ENCODE results near the gene MRPL40. TPM values are rescaled to one million over a fixed set of nuclear protein-coding genes. Genes with fewer than 3 reads are reported as not detected.
"Not testable (repeated sequence)": the region's sequence is repeated elsewhere in the genome, so short reads cannot be mapped to it uniquely, and the experiment has no call there.

The MRPL40 gene
- total and polyA plus RNA-seq, 2 donors (not counting 1 experiment from before 2014, with no cell fraction given) = 44.4 to 44.8 TPM

GRCh38 chr22:19440411-19441195, 8.3 kb downstream of the MRPL40 start:
- TF ChIP-seq EZH2 (IDR thresholded peaks at IDR 0.05; ENCODE audit: low read length, missing control alignments) = no peak
- TF ChIP-seq CTCF (conservative IDR thresholded peaks at IDR 0.05 in 1 of 2, IDR thresholded peaks at IDR 0.05 in 1 of 2; ENCODE audit: low read depth in 1 of 2, low read length in 2 of 2) = no peak
- Histone ChIP-seq H3K4me1 (ENCODE audit: control insufficient read depth, extremely low read depth, insufficient read depth, low read length) (no peaks in the 10 kb centered on the region), H3K9ac (ENCODE audit: insufficient read depth, low read length) (no peak overlapping the region), H3K27me3 (ENCODE audit: control insufficient read depth, insufficient read depth, low read length) (no peaks in the 10 kb centered on the region), H3K27ac (ENCODE audit: insufficient read depth, low read length) (no peak overlapping the region), H3K79me2 (ENCODE audit: control insufficient read depth, insufficient read depth, low read length) (peaks cover 19% of the 10 kb centered on the region), H3K36me3 (ENCODE audit: control insufficient read depth, insufficient read depth, low read length) (peaks cover 14% of the 10 kb centered on the region), H4K20me1 (ENCODE audit: control insufficient read depth, extremely low read depth, insufficient read depth, low read length) (no peaks in the 10 kb centered on the region), H2AFZ (ENCODE audit: low read length) (no peak overlapping the region), H3K4me3 (replicated peaks in 1 of 4; ENCODE audit: control extremely low read depth in 1 of 4, insufficient read depth in 1 of 4, low read depth in 3 of 4, low read length in 4 of 4) (no peak overlapping the region), H3K9me3 (ENCODE audit: control insufficient read depth, insufficient read depth, low read depth, low read length) (no peaks in the 10 kb centered on the region), H3K4me2 (ENCODE audit: extremely low read depth, insufficient read depth, low read length) (no peak overlapping the region)
- DNase-seq (ENCODE audit: low read depth in 2 of 2) = no peak

GRCh38 chr22:19442166-19442565, 9.8 kb downstream of the MRPL40 start:
- Histone ChIP-seq H2AFZ (ENCODE audit: low read length) (no peak overlapping the region), H3K9me3 (ENCODE audit: control insufficient read depth, insufficient read depth, low read depth, low read length) (no peaks in the 10 kb centered on the region), H3K4me1 (ENCODE audit: control insufficient read depth, extremely low read depth, insufficient read depth, low read length) (no peaks in the 10 kb centered on the region), H3K36me3 (ENCODE audit: control insufficient read depth, insufficient read depth, low read length) (peaks cover 11% of the 10 kb centered on the region), H4K20me1 (ENCODE audit: control insufficient read depth, extremely low read depth, insufficient read depth, low read length) (no peaks in the 10 kb centered on the region), H3K9ac (ENCODE audit: insufficient read depth, low read length) (no peak overlapping the region), H3K27ac (ENCODE audit: insufficient read depth, low read length) (no peak overlapping the region), H3K4me2 (ENCODE audit: extremely low read depth, insufficient read depth, low read length) (no peak overlapping the region), H3K79me2 (ENCODE audit: control insufficient read depth, insufficient read depth, low read length) (peaks cover 29% of the 10 kb centered on the region), H3K4me3 (replicated peaks in 1 of 4; ENCODE audit: control extremely low read depth in 1 of 4, insufficient read depth in 1 of 4, low read depth in 3 of 4, low read length in 4 of 4) (no peak overlapping the region), H3K27me3 (ENCODE audit: control insufficient read depth, insufficient read depth, low read length) (no peaks in the 10 kb centered on the region)
- DNase-seq (ENCODE audit: low read depth in 2 of 2) = no peak
- TF ChIP-seq EZH2 (IDR thresholded peaks at IDR 0.05; ENCODE audit: low read length, missing control alignments) = no peak
- TF ChIP-seq CTCF (conservative IDR thresholded peaks at IDR 0.05 in 1 of 2, IDR thresholded peaks at IDR 0.05 in 1 of 2; ENCODE audit: low read depth in 1 of 2, low read length in 2 of 2) = no peak

GRCh38 chr22:19443544-19444211, 11.3 kb downstream of the MRPL40 start:
- Histone ChIP-seq H4K20me1 (ENCODE audit: control insufficient read depth, extremely low read depth, insufficient read depth, low read length) (no peaks in the 10 kb centered on the region), H3K9ac (ENCODE audit: insufficient read depth, low read length) (no peak overlapping the region), H3K27ac (ENCODE audit: insufficient read depth, low read length) (no peak overlapping the region), H3K27me3 (ENCODE audit: control insufficient read depth, insufficient read depth, low read length) (no peaks in the 10 kb centered on the region), H3K4me1 (ENCODE audit: control insufficient read depth, extremely low read depth, insufficient read depth, low read length) (peaks cover 2% of the 10 kb centered on the region), H3K4me2 (ENCODE audit: extremely low read depth, insufficient read depth, low read length) (no peak overlapping the region), H3K4me3 (replicated peaks in 1 of 4; ENCODE audit: control extremely low read depth in 1 of 4, insufficient read depth in 1 of 4, low read depth in 3 of 4, low read length in 4 of 4) (no peak overlapping the region), H3K9me3 (ENCODE audit: control insufficient read depth, insufficient read depth, low read depth, low read length) (no peaks in the 10 kb centered on the region), H3K79me2 (ENCODE audit: control insufficient read depth, insufficient read depth, low read length) (peaks cover 29% of the 10 kb centered on the region), H2AFZ (ENCODE audit: low read length) (no peak overlapping the region), H3K36me3 (ENCODE audit: control insufficient read depth, insufficient read depth, low read length) (peaks cover 11% of the 10 kb centered on the region)
- TF ChIP-seq CTCF (conservative IDR thresholded peaks at IDR 0.05 in 1 of 2, IDR thresholded peaks at IDR 0.05 in 1 of 2; ENCODE audit: low read depth in 1 of 2, low read length in 2 of 2) = no peak
- TF ChIP-seq EZH2 (IDR thresholded peaks at IDR 0.05; ENCODE audit: low read length, missing control alignments) = no peak
- no peak for DNase-seq (ENCODE audit: low read depth in 2 of 2)

GRCh38 chr22:19445279-19445982, 13.1 kb downstream of the MRPL40 start:
- H3K9me3 ChIP-seq (ENCODE audit: control insufficient read depth, insufficient read depth, low read depth, low read length); H3K27ac ChIP-seq (ENCODE audit: insufficient read depth, low read length); H3K36me3 ChIP-seq (ENCODE audit: control insufficient read depth, insufficient read depth, low read length); H4K20me1 ChIP-seq (ENCODE audit: control insufficient read depth, extremely low read depth, insufficient read depth, low read length); H2AFZ ChIP-seq (ENCODE audit: low read length); H3K27me3 ChIP-seq (ENCODE audit: control insufficient read depth, insufficient read depth, low read length); H3K4me2 ChIP-seq (ENCODE audit: extremely low read depth, insufficient read depth, low read length); DNase-seq (ENCODE audit: low read depth in 2 of 2); H3K4me1 ChIP-seq (ENCODE audit: control insufficient read depth, extremely low read depth, insufficient read depth, low read length); H3K9ac ChIP-seq (ENCODE audit: insufficient read depth, low read length); H3K4me3 ChIP-seq (replicated peaks in 1 of 4; ENCODE audit: control extremely low read depth in 1 of 4, insufficient read depth in 1 of 4, low read depth in 3 of 4, low read length in 4 of 4): not testable (repeated sequence)
- peaks cover 27% of the 10 kb centered on the region for H3K79me2 ChIP-seq (ENCODE audit: control insufficient read depth, insufficient read depth, low read length)
